ENCODE measurements around the gene GPX2. TPM values are rescaled to one million over a fixed set of nuclear protein-coding genes. Genes with fewer than 3 reads are reported as not detected.
"Not testable (repeated sequence)": the region's sequence is repeated elsewhere in the genome, so short reads cannot be mapped to it uniquely, and the experiment has no call there.

Gene GPX2
- total RNA-seq, 1 donor from 2014 or later = not detected

DNA sequence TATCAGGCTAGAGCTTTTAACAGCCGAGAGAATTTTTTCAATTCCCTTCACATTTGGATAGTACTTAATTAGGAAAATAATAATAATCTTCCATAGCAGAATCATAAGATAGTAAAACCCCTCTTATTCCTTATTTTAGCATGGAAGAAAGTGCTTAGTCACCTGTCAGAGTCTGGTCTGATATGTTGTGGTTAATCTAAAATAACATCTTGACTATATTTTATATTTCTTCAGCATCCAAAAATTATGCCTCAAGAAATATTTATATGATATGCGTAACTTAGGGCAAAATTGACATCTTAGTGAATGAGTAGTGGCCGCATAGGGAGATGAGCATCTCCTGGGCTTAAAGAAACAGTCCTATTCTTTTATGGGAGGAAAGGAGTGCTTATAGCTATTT lies 15.5 kb downstream of the GPX2 start:
- no peak for DNase-seq
- H3K27me3 Mint-ChIP-seq = no peaks in the 10 kb centered on the region
- H3K9me3 Mint-ChIP-seq = no peaks in the 10 kb centered on the region
- intact Hi-C loops (cut with micrococcal nuclease) = no loop called here
- peak overlapping the region; percentile 43 for H3K27ac Mint-ChIP-seq
- peaks cover 28% of the 10 kb centered on the region for H3K4me1 Mint-ChIP-seq
- H3K4me3 Mint-ChIP-seq = no peak overlapping the region
- H3K36me3 Mint-ChIP-seq (ENCODE audit: low read depth) = peaks cover 36% of the 10 kb centered on the region

DNA sequence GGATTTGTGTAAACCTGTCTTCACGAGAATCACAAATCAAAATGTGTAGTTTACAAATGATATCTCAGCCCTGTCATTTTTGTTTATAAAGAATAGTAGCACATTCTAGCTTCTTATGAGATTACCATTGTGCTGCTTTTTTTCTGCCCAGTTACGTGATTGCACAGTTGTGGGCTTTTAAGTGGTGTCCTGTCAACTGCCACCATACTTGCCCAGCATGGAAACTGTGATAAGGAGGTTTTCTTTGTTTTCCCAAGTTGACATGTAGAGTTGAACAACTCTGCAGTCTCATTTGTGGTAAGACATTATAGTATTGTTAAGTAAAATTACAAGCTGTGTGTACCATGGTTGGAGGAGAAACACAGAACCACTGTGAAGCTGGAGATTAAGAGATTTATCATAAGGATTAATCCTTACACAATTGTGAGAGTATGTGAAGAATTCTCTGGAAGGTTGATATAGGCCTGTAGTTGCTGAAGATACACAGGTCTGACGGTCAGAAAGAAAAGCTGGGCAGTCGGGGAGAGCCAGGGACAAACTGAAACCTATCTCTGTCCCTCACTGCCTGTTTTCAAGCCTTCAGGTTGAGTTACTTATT lies 16.0 kb downstream of the GPX2 start:
- peak overlapping the region; percentile 30 for H3K4me3 Mint-ChIP-seq
- intact Hi-C loops (cut with micrococcal nuclease) = no loop called here
- DNase-seq = no peak
- H3K4me1 Mint-ChIP-seq = peaks cover 32% of the 10 kb centered on the region
- peak overlapping the region; percentile 75 for H3K27ac Mint-ChIP-seq
- H3K36me3 Mint-ChIP-seq (ENCODE audit: low read depth) = peaks cover 37% of the 10 kb centered on the region
- H3K9me3 Mint-ChIP-seq = no peaks in the 10 kb centered on the region
- no peaks in the 10 kb centered on the region for H3K27me3 Mint-ChIP-seq

DNA sequence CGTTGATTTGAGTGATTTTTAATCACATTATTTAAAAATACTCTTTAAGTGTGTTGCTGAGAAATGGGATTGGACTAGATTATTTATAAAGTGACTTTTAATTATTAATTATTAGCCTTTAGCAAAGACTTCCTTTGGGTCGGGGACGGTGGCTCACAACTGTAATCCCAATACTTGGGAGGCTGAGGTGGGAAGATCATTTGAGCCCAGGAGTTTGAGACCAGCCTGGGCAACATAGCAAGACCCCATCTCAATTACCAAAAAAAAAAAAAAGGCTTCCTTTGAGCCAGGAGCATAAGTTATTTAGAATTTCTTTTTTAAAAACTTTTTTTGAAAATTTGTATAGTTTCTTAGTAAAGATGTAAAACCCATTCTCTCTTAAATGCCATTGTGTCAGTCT lies 19.5 kb downstream of the GPX2 start:
- Mint-ChIP-seq H3K27me3 (no peaks in the 10 kb centered on the region), H3K4me3 (no peak overlapping the region), H3K9me3 (no peaks in the 10 kb centered on the region), H3K36me3 (ENCODE audit: low read depth) (peaks cover 45% of the 10 kb centered on the region), H3K4me1 (peaks cover 37% of the 10 kb centered on the region), H3K27ac (no peak overlapping the region)
- DNase-seq = no peak
- intact Hi-C loops (cut with micrococcal nuclease) = no loop called here

DNA sequence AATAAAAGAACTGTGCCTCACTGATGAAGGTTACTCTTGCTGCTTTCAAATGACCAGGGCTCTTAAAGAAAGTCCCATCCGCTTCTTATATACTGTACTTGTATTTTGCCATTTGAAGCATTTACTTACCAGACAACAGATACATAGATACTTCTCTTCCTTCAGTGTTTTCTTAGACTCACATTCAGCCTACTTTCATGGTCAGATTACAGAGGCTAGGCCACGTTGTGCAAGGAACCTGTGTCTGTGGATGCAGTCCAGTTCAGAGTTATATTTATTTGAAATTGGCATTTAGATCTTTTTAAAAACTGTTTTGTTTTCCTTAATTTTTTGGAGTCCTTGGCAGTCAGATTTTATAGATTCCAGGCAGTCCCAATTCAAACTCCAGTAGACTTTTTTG lies 22.1 kb downstream of the GPX2 start:
- Mint-ChIP-seq H3K4me1 (peaks cover 42% of the 10 kb centered on the region), H3K9me3 (no peaks in the 10 kb centered on the region), H3K36me3 (ENCODE audit: low read depth) (peaks cover 43% of the 10 kb centered on the region), H3K4me3 (no peak overlapping the region), H3K27me3 (no peaks in the 10 kb centered on the region), H3K27ac (no peak overlapping the region)
- intact Hi-C loops (cut with micrococcal nuclease) = no loop called here
- no peak for DNase-seq

DNA sequence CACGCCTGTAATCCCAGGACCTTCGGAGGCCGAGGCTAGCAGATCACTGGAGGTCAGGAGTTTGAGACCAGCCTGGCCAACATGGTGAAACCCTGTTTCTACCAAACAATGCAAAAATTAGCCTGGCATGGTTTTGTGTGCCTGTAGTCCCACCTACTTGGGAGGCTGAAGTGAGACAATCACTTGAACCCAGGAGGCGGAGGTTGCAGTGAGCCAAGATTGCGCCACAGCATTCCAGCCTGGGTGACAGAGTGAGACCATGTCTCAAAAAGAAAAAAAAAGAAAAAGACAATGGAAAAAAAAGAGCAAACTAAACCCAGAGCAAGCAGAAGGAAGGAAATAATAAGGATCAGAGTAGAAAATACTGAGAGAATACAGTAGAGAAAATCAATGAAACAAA lies 22.9 kb downstream of the GPX2 start:
- DNase-seq = no peak
- no peak overlapping the region for H3K4me3 Mint-ChIP-seq
- H3K9me3 Mint-ChIP-seq = no peaks in the 10 kb centered on the region
- H3K36me3 Mint-ChIP-seq (ENCODE audit: low read depth) = peaks cover 46% of the 10 kb centered on the region
- intact Hi-C loops (cut with micrococcal nuclease) = no loop called here
- H3K27me3 Mint-ChIP-seq = no peaks in the 10 kb centered on the region
- H3K27ac Mint-ChIP-seq = no peak overlapping the region
- H3K4me1 Mint-ChIP-seq = peaks cover 46% of the 10 kb centered on the region

DNA sequence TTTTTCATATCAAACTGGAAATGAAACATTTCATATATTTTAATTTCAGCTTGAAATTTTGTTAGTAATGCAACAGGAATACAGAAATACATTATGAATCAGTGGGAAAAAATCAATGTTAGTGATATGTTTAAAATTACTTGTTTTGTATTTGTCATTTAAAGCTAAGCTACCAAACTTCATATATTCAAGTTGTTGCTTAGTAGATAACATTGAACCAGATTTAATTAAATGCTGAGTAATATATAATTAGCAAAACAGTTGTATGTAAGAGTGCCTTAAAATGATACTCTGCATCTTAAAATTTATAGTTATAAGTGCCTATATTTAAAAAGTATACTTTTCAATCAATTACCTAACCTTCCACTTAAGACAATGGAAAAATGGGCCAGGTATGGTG lies 23.3 kb downstream of the GPX2 start:
- DNase-seq = no peak
- intact Hi-C loops (cut with micrococcal nuclease) = no loop called here
- Mint-ChIP-seq H3K27ac (no peak overlapping the region), H3K4me1 (peaks cover 44% of the 10 kb centered on the region), H3K4me3 (no peak overlapping the region), H3K36me3 (ENCODE audit: low read depth) (peaks cover 43% of the 10 kb centered on the region), H3K9me3 (no peaks in the 10 kb centered on the region), H3K27me3 (no peaks in the 10 kb centered on the region)

DNA sequence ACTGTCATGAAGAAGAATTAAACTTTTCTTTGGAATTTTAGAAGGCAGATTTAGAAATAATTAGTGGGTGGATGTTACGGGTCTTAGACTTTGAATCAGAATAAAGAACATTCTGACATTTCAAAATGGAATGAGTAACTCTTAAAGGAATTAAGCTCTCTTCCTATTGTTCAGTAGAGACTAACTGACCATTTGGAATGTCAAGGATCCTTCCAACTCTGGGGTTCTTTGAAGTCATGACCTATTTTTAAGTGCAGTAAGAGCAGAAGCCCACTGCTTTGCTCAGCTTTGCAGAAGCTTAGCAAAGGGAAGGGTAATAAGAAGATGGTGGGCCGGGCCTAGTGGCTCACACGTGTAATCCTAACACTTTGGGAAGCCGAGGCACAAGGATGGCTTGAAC lies 24.3 kb downstream of the GPX2 start:
- Mint-ChIP-seq H3K27ac (no peak overlapping the region), H3K4me3 (no peak overlapping the region), H3K36me3 (ENCODE audit: low read depth) (peaks cover 38% of the 10 kb centered on the region), H3K4me1 (peaks cover 44% of the 10 kb centered on the region), H3K9me3 (no peaks in the 10 kb centered on the region), H3K27me3 (no peaks in the 10 kb centered on the region)
- DNase-seq = peak; percentile 40
- intact Hi-C loops (cut with micrococcal nuclease) = no loop called here

DNA sequence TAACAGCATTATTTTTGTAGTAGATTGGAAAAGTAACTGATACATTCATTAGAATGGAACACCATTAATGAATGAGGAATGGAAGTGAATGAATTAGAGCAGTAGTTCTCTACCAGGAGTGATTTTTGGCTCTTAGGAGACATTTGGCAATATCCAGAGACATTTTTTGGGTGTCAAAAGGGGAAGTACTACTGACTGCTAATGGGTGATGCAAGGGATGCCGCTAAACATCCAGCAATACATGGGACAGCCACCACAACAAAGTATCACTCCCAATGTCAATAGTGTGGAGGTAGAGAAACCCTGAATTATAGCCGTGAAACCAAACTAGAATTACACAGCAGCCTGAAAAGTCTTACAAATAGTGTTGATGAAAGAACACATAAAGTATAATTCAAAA lies 26.7 kb downstream of the GPX2 start:
- Mint-ChIP-seq H3K36me3 (ENCODE audit: low read depth) (peaks cover 31% of the 10 kb centered on the region), H3K4me3 (peak overlapping the region; percentile 85), H3K27me3 (peaks cover 7% of the 10 kb centered on the region), H3K4me1 (peaks cover 43% of the 10 kb centered on the region), H3K9me3 (no peaks in the 10 kb centered on the region), H3K27ac (no peak overlapping the region)
- intact Hi-C loops (cut with micrococcal nuclease) = no loop called here
- DNase-seq = no peak

DNA sequence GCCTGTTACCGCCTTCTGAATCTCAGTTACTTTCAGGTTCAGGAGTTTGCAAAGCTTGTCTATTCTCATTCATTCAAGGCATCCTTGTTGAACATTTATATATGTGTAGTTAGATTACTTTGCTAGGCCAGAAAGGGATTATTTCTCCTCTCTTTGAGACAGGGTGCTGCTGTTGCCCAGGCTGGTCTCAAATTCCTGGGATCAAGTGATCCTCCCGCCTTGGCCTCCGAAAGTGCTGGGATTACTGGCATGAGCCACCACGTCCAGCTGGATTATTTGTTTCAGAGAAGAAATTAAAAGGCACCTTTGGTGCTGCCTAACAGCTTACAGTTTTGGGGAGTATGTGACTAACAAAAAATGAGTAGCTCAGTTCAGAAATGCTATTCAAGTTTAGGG lies 27.5 kb downstream of the GPX2 start:
- Mint-ChIP-seq H3K9me3 (no peaks in the 10 kb centered on the region), H3K27ac (peak overlapping the region; percentile 95), H3K4me1 (peaks cover 45% of the 10 kb centered on the region), H3K4me3 (peak overlapping the region; percentile 85), H3K27me3 (peaks cover 9% of the 10 kb centered on the region), H3K36me3 (ENCODE audit: low read depth) (peaks cover 25% of the 10 kb centered on the region)
- DNase-seq = no peak
- intact Hi-C loops (cut with micrococcal nuclease) = no loop called here

DNA sequence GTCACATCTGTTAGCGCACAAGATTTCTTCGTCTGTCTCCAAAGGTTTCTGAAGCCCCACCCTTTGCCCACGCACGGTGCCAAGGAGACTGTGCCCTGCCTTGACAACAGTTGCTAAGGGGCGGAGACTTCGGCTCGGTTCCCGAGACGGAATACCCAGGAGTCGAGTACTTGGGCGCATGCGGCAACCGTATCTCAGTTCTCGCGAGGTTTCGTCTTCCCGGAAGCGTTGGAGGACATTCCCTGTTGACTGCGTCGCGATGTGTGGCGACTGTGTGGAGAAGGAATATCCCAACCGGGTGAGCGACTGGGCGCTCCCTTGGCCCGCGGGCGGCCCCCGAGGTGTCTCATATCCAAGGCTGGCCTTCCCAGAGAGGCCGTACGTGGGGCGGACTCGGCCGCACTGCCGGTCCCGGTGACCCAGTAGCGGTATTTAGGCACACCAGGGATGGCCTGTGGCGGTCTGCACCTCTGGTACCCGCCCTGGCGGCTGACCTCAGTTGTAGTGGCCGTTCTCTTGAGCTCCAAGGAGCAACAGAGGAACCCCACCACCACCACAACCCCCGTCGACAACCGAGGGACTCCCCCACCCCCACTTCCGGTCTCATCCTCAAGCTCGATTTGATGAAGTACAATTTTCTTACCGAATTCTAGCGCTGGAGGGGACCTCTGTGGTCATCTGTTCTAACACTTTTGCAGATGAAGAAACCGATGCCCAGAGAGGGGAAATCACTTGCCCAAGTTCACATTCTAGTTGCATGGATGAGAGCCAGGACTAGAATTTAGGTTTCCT lies 28.1 kb downstream of the GPX2 start, which contains the start of gene CHURC1:
CHURC1 (plus strand) TSS at position 219 of the 792 bp plus-strand sequence; CDS start at position 260, 41 bp downstream.
- peak; percentile 99 for DNase-seq
- H3K9me3 Mint-ChIP-seq = no peaks in the 10 kb centered on the region
- H3K36me3 Mint-ChIP-seq (ENCODE audit: low read depth) = peaks cover 22% of the 10 kb centered on the region
- intact Hi-C loops (cut with micrococcal nuclease) = loop anchor here (1.0 kb wide), 4 partner anchors 14 to 188 kb away; partner anchors contain the start of gene MAX
- peak within 1 kb of the TSS; percentile 85 for H3K4me3 Mint-ChIP-seq
- peak within 1 kb of the TSS; percentile 95 for H3K27ac Mint-ChIP-seq
- peaks cover 14% of the 10 kb centered on the region for H3K27me3 Mint-ChIP-seq
- H3K4me1 Mint-ChIP-seq = peaks cover 44% of the 10 kb centered on the region

DNA sequence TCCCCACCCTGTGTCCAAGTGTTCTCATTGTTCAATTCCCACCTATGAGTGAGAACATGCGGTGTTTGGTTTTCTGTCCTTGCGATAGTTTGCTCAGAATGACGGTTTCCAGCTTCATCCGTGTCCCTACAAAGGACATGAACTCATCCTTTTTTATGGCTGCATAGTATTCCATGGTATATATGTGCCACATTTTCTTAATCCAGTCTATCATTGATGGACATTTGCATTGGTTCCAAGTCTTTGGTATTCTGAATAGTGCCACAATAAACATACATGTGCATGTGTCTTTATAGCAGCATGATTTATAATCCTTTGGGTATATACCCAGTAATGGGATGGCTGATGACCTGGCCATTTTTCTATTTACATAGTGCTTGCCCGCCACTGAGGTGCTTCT lies 29.1 kb downstream of the GPX2 start:
- DNase-seq; intact Hi-C loops (cut with micrococcal nuclease): not testable (repeated sequence)

DNA sequence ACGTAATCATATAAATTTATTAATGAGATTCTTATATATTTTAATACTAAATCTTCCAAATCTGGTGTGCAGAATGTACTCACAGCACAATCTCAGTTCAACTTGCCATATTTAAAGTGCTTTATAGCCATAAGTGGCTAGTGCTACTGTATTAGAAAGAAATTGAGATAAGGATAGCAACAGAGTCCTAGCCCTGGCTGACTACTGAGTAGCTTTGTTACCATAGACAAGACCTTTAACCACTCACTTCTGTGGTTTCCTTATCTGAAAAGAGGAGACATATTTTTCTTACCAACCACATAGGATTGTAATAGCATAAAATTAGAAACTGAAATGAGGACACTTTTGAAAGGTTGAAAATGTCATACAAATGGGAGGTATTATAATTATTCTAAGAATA lies 30.3 kb downstream of the GPX2 start:
- intact Hi-C loops (cut with micrococcal nuclease) = no loop called here
- Mint-ChIP-seq H3K27me3 (peaks cover 26% of the 10 kb centered on the region), H3K9me3 (no peaks in the 10 kb centered on the region), H3K36me3 (ENCODE audit: low read depth) (peaks cover 10% of the 10 kb centered on the region), H3K4me1 (peaks cover 32% of the 10 kb centered on the region), H3K27ac (no peak overlapping the region), H3K4me3 (no peak overlapping the region)
- DNase-seq = no peak

More for the DNA sequence above, 29.1 kb downstream of the GPX2 start:
- H3K9me3 Mint-ChIP-seq, H3K27ac Mint-ChIP-seq: not testable (repeated sequence)
- Mint-ChIP-seq H3K4me1 (peaks cover 41% of the 10 kb centered on the region), H3K36me3 (ENCODE audit: low read depth) (peaks cover 20% of the 10 kb centered on the region), H3K27me3 (peaks cover 19% of the 10 kb centered on the region), H3K4me3 (peak overlapping the region; percentile 85)

DNA sequence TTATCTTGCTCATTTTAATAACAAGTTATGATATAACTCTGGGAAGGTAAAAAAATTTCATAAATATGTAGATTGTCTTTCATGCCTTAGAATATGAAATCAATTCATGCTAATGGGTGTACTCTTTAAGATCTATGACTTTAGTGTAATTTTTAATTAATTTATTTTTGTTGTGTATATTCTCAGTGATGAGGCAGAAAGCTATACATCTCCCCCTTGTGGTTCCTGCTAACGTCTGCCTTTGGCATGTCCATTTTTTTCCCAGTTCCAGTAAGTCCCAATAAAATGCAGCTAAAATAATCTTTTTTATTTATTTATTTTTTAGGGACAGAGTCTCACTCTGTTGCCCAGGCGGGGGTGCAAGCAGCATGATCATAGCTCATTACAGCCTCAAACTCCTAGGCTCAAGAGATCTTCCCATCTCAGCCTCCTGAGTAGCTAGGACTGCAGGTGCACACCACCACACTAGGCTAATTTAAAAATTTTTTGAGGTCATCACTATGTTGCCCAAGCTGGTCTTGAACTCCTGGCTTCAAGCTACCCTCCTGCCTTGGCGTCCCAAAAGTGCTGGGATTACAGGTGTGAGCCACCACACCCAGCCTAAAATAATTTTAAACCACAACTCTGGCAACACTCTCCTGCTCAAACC lies 31.6 kb downstream of the GPX2 start:
- intact Hi-C loops (cut with micrococcal nuclease) = no loop called here
- Mint-ChIP-seq H3K9me3 (no peaks in the 10 kb centered on the region), H3K4me1 (peaks cover 26% of the 10 kb centered on the region), H3K4me3 (no peak overlapping the region), H3K27me3 (peaks cover 31% of the 10 kb centered on the region), H3K27ac (no peak overlapping the region), H3K36me3 (ENCODE audit: low read depth) (peaks cover 6% of the 10 kb centered on the region)
- peak; percentile 51 for DNase-seq

DNA sequence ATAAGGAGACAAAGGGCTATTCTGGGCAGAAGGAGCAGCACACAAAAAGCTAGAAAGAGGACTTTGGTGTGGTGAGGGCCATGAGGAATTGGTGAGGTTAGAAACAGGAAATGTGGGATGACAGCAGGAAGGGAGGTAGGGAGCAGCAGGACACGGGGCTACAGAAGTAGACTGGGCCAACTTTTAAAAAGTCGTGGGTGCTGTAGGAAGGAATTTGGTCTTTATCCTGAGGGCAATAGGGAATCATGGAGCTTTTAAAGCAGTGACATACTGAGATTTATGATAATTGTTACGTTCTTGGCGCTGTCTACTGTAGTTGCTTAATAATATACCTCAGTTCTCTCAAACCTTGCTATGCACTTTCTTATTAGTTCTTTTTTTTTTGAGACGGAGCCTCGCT lies 36.5 kb downstream of the GPX2 start:
- DNase-seq = no peak
- Mint-ChIP-seq H3K4me3 (no peak overlapping the region), H3K9me3 (no peaks in the 10 kb centered on the region), H3K27me3 (peaks cover 40% of the 10 kb centered on the region), H3K4me1 (peaks cover 7% of the 10 kb centered on the region), H3K36me3 (ENCODE audit: low read depth) (no peaks in the 10 kb centered on the region), H3K27ac (no peak overlapping the region)
- intact Hi-C loops (cut with micrococcal nuclease) = no loop called here

Measured in activated CD4-positive, alpha-beta T cell treated with anti-CD3 and anti-CD28 coated beads, Interleukin-2, amount 10 ng/mL, durations not matched to agents 24 days and 14 days (primary cell).